ENCODE measurements around the gene UBE2E2. TPM values are rescaled to one million over a fixed set of nuclear protein-coding genes. Genes with fewer than 3 reads are reported as not detected.

UBE2E2 gene
- total RNA-seq, 1 donor from 2014 or later = 46.6 TPM

- no peak for DNase-seq (ENCODE audit: extremely low read depth, low read depth, low spot score)
These were observed 10.3 kb upstream of the UBE2E2 start for GRCh38 chr3:23192816-23193215.

- no peak for DNase-seq (ENCODE audit: extremely low read depth, low read depth, low spot score)
These were observed 9.3 kb upstream of the UBE2E2 start for GRCh38 chr3:23193831-23194230.

GRCh38 chr3:23198801-23199200 is 4.3 kb upstream of the UBE2E2 start:
- no peak for DNase-seq (ENCODE audit: extremely low read depth, low read depth, low spot score)

- DNase-seq (ENCODE audit: extremely low read depth, low read depth, low spot score) = no peak
These were observed 3.5 kb upstream of the UBE2E2 start for GRCh38 chr3:23199649-23200048.

GRCh38 chr3:23201154-23201838 is 1.8 kb upstream of the UBE2E2 start:
- DNase-seq (ENCODE audit: extremely low read depth, low read depth, low spot score) = no peak

- no peak for DNase-seq (ENCODE audit: extremely low read depth, low read depth, low spot score)
These were observed 765 bp upstream of the UBE2E2 start for GRCh38 chr3:23202203-23202920.

GRCh38 chr3:23203708-23204330 is 692 bp downstream of the UBE2E2 start:
- no peak for DNase-seq (ENCODE audit: extremely low read depth, low read depth, low spot score)

- DNase-seq (ENCODE audit: extremely low read depth, low read depth, low spot score) = no peak
These were observed 3.2 kb downstream of the UBE2E2 start for GRCh38 chr3:23206366-23206765.

- no peak for DNase-seq (ENCODE audit: extremely low read depth, low read depth, low spot score)
These were observed 6.0 kb downstream of the UBE2E2 start for GRCh38 chr3:23209103-23209502.

GRCh38 chr3:23209747-23210487 is 6.8 kb downstream of the UBE2E2 start:
- DNase-seq (ENCODE audit: extremely low read depth, low read depth, low spot score) = no peak

- no peak for DNase-seq (ENCODE audit: extremely low read depth, low read depth, low spot score)
These were observed 10.7 kb downstream of the UBE2E2 start for GRCh38 chr3:23213813-23214212.

GRCh38 chr3:23217872-23218554 is 14.9 kb downstream of the UBE2E2 start:
- DNase-seq (ENCODE audit: extremely low read depth, low read depth, low spot score) = no peak

- no peak for DNase-seq (ENCODE audit: extremely low read depth, low read depth, low spot score)
These were observed 16.0 kb downstream of the UBE2E2 start for GRCh38 chr3:23219117-23219516.

- DNase-seq (ENCODE audit: extremely low read depth, low read depth, low spot score) = no peak
These were observed 16.4 kb downstream of the UBE2E2 start for GRCh38 chr3:23219552-23219951.

GRCh38 chr3:23221136-23221535 is 18.0 kb downstream of the UBE2E2 start:
- DNase-seq (ENCODE audit: extremely low read depth, low read depth, low spot score) = no peak

- DNase-seq (ENCODE audit: extremely low read depth, low read depth, low spot score) = no peak
These were observed 28.9 kb downstream of the UBE2E2 start for GRCh38 chr3:23232016-23232415.

- DNase-seq (ENCODE audit: extremely low read depth, low read depth, low spot score) = no peak
These were observed 29.7 kb downstream of the UBE2E2 start for GRCh38 chr3:23232854-23233253.

- no peak for DNase-seq (ENCODE audit: extremely low read depth, low read depth, low spot score)
These were observed 32.1 kb downstream of the UBE2E2 start for GRCh38 chr3:23235264-23235663.

- DNase-seq (ENCODE audit: extremely low read depth, low read depth, low spot score) = no peak
These were observed 33.8 kb downstream of the UBE2E2 start for GRCh38 chr3:23236890-23237289.

- DNase-seq (ENCODE audit: extremely low read depth, low read depth, low spot score) = no peak
These were observed 35.0 kb downstream of the UBE2E2 start for GRCh38 chr3:23238156-23238555.

GRCh38 chr3:23238578-23238977 is 35.5 kb downstream of the UBE2E2 start:
- no peak for DNase-seq (ENCODE audit: extremely low read depth, low read depth, low spot score)
